Activated CD4-positive, alpha-beta T cell treated with anti-CD3 and anti-CD28 coated beads, Interleukin-2, amount 10 ng/mL, durations not matched to agents 7 days and 5 days (primary cell): ENCODE results near the gene UPF1. TPM values are rescaled to one million over a fixed set of nuclear protein-coding genes. Genes with fewer than 3 reads are reported as not detected.
A peak's percentile ranks its signal among the peaks of the same experiment; 100 is the strongest.

Source experiments
- CTCF ChIA-PET: fragments of 350-600 bp; sonication (Branson Sonifier 250); formaldehyde crosslinking; loops from one replicate; lab custom pipeline; 2021; ENCODE audit warnings: antibody characterized with exemption; lab: Charles Lee
- POLR2A ChIA-PET: fragments of 350-600 bp; sonication (Branson Sonifier 250); formaldehyde crosslinking; loops from one replicate; lab custom pipeline; 2021; ENCODE audit warnings: antibody characterized with exemption; lab: Charles Lee
- DNase-seq: peaks from one replicate; pipeline ENCODE4 v3.0.0-alpha.2; 2020
- H3K27ac Mint-ChIP-seq: one replicate; pipeline ENCODE4 v1.8.0; 2021; ENCODE audit warnings: mild to moderate bottlenecking, moderate library complexity, mixed read lengths
- H3K27me3 Mint-ChIP-seq: one replicate; pipeline ENCODE4 v1.8.0; 2021; ENCODE audit warnings: mixed read lengths
- H3K36me3 Mint-ChIP-seq: one replicate; pipeline ENCODE4 v1.8.0; 2021; ENCODE audit warnings: low read depth, mixed read lengths
- H3K4me1 Mint-ChIP-seq: one replicate; pipeline ENCODE4 v1.8.0; 2021; ENCODE audit warnings: mixed read lengths
- H3K4me3 Mint-ChIP-seq: one replicate; pipeline ENCODE4 v1.8.0; 2021; ENCODE audit warnings: mild to moderate bottlenecking, moderate library complexity, mixed read lengths
- H3K9me3 Mint-ChIP-seq: one replicate; pipeline ENCODE4 v1.8.0; 2021; ENCODE audit warnings: mixed read lengths
- total RNA-seq, 2 experiments: library from RNA; stranded (reverse); gene quantifications; one replicate each; pipeline ENCODE4 v1.2.3, GENCODE V29; 2021

The UPF1 gene
- total RNA-seq, 2 experiments from 2014 or later, result 89.4 to 97.3 TPM

DNA sequence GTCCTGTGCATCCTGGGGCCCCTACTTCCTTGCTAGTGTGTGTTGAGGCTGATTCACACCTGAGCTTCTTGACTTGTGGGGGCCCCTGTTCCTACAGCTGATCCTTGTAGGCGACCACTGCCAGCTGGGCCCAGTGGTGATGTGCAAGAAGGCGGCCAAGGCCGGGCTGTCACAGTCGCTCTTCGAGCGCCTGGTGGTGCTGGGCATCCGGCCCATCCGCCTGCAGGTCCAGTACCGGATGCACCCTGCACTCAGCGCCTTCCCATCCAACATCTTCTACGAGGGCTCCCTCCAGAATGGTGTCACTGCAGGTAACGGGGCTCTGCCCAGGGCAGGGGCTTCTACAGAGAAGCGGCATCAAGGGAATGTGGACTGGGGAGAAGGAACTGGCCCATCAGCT, 25.5 kb downstream of the UPF1 start:
- ChIA-PET CTCF (no interaction called here), POLR2A (no interaction called here)
- no peak overlapping the region for H3K4me3 Mint-ChIP-seq
- no peaks in the 10 kb centered on the region for H3K4me1 Mint-ChIP-seq
- H3K27me3 Mint-ChIP-seq, result no peaks in the 10 kb centered on the region
- peaks cover 57% of the 10 kb centered on the region for H3K36me3 Mint-ChIP-seq
- no peaks in the 10 kb centered on the region for H3K9me3 Mint-ChIP-seq
- no peak for DNase-seq
- H3K27ac Mint-ChIP-seq, result no peak overlapping the region

DNA sequence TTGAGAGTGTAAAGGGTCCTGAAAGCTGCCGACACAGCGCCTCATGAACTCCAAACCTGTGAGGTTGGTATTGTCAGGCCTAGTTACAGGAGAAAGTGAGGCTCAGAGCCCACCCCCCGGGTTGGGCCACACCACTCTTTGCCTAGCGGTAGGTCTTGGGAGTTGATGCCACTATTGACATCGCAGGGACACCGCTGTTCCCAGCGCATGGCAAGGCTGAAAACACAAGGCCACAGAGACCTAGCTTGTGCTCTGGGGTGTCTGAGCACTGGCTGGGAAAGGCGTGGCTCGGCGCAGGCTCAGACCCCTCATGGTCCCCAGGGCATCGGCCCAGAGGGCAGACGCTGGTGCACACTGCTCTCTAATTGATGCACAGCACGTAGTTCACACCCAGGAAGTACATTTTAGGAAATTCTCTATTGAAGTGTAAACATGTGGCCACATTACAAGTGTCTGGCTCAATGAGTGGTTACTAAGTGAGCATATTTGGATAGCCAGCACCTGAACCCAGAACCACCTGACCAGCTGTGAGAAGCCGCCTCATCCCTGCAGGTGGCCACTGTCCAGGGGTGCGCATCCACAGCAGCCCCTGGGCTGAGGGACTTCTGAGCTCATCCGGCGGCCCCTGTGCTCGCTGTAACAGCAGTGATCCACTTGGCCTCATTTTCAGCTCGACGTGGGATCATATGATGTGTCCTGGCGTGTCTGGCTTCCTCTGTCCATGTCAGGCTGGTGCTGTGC, 27.3 kb downstream of the UPF1 start:
- H3K27ac Mint-ChIP-seq, result no peak overlapping the region
- H3K27me3 Mint-ChIP-seq, result no peaks in the 10 kb centered on the region
- ChIA-PET CTCF (interaction anchor here (0.7 kb wide), 1 partner anchor 8 kb away, joined by 3 read pairs; no protein-coding TSS in a partner anchor), POLR2A (no interaction called here)
- peaks cover 52% of the 10 kb centered on the region for H3K36me3 Mint-ChIP-seq
- DNase-seq, result no peak
- no peaks in the 10 kb centered on the region for H3K4me1 Mint-ChIP-seq
- no peaks in the 10 kb centered on the region for H3K9me3 Mint-ChIP-seq
- H3K4me3 Mint-ChIP-seq, result no peak overlapping the region

DNA sequence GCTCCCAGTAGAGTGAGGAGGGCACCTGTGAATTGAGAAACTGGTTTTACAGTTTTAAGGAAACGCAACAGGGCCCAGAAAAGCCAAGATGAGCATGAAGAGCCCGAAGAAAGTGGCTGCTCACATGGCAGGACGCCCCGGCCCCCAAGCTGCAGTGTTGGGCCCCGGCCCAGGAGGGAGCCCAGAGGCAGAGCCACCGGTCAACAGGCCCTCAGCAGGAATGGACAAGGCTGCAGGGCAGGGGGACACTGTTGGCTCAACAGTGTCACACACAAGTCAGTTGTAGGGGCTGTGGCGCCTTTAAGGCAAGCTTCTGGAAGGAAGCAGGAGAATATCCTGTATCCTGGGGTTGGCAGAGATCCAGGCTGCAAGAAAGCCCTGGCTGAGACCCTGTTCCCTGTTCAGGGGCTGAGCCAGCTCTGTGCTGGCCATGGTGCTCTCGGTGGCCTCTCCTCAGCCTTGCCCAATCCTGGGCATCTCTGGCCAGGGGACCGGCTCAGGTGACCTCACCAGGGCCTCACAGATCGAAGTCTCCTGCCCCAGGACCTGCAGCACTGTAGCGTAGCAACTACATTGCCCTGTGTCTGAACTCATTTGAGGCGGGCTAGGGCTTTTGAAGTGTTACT, 28.0 kb downstream of the UPF1 start:
- Mint-ChIP-seq H3K27ac (no peak overlapping the region), H3K4me3 (no peak overlapping the region), H3K36me3 (peaks cover 52% of the 10 kb centered on the region), H3K9me3 (no peaks in the 10 kb centered on the region), H3K27me3 (no peaks in the 10 kb centered on the region), H3K4me1 (no peaks in the 10 kb centered on the region)
- DNase-seq, result no peak
- ChIA-PET CTCF (interaction anchor here (2.3 kb wide), 1 partner anchor 9 kb away, joined by 6 read pairs; no protein-coding TSS in a partner anchor), POLR2A (no interaction called here)

DNA sequence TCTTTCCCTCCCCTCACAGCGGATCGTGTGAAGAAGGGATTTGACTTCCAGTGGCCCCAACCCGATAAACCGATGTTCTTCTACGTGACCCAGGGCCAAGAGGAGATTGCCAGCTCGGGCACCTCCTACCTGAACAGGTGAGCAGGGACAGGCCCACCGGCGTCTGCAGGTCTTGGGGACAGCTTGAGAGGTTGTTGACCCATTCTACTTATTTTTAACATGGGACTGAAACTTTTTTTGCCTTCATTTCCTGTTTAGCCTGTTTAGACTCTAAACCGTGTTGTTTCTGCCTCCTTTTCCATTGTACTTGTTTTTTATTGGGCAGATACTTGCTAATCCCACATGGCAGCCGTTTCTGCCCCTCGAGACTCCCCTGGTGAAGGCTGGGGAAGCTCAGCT, 28.5 kb downstream of the UPF1 start:
- H3K27me3 Mint-ChIP-seq, result no peaks in the 10 kb centered on the region
- no peak overlapping the region for H3K4me3 Mint-ChIP-seq
- DNase-seq, result no peak
- no peaks in the 10 kb centered on the region for H3K4me1 Mint-ChIP-seq
- CTCF ChIA-PET, result interaction anchor here (2.3 kb wide), 1 partner anchor 9 kb away, joined by 6 read pairs; no protein-coding TSS in a partner anchor
- no peak overlapping the region for H3K27ac Mint-ChIP-seq
- no peaks in the 10 kb centered on the region for H3K9me3 Mint-ChIP-seq
- H3K36me3 Mint-ChIP-seq, result peaks cover 51% of the 10 kb centered on the region
- POLR2A ChIA-PET, result no interaction called here

DNA sequence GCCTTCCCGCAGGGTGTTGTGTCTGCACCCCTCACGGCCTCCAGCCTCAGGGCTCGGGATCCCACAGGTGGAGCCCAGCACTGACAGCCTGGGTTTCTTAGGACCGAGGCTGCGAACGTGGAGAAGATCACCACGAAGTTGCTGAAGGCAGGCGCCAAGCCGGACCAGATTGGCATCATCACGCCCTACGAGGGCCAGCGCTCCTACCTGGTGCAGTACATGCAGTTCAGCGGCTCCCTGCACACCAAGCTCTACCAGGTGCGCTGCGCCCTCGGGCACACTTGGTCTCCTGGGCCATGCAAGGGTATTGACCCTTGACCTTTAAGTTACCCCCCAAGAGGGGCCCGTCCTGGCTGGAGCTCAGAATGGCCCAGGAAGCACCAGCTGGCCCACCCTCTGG, 29.0 kb downstream of the UPF1 start:
- no peak overlapping the region for H3K4me3 Mint-ChIP-seq
- no peaks in the 10 kb centered on the region for H3K4me1 Mint-ChIP-seq
- H3K36me3 Mint-ChIP-seq, result peaks cover 47% of the 10 kb centered on the region
- ChIA-PET CTCF (interaction anchor here (2.3 kb wide), 1 partner anchor 10 kb away, joined by 6 read pairs; no protein-coding TSS in a partner anchor), POLR2A (interaction anchor here (0.6 kb wide), 1 partner anchor 128 kb away, joined by 3 read pairs; no protein-coding TSS in a partner anchor)
- no peaks in the 10 kb centered on the region for H3K9me3 Mint-ChIP-seq
- H3K27ac Mint-ChIP-seq, result peak overlapping the region; percentile 71
- H3K27me3 Mint-ChIP-seq, result no peaks in the 10 kb centered on the region
- DNase-seq, result no peak

DNA sequence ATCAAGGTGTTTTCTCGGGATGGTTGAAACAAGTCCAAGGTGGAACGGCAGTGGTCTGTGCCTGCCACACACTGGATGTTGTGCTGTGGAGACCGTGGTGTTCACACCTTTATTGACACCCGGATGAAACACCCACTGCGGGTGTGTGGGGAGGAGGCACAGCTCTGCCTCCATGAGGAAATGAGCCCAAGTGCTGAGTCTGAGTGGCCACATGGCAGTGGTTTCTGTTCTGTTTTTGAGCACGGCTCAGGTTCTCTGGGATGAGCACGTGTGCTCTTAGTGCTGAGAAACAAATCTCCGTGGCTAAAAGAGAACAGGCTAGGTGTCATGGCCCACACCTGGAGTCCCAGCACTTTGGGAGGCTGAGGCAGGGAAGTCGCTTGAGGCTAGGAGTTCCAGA, 29.5 kb downstream of the UPF1 start:
- no peak for DNase-seq
- no peaks in the 10 kb centered on the region for H3K27me3 Mint-ChIP-seq
- CTCF ChIA-PET, result interaction anchor here (2.3 kb wide), 1 partner anchor 10 kb away, joined by 6 read pairs; no protein-coding TSS in a partner anchor
- H3K4me1 Mint-ChIP-seq, result no peaks in the 10 kb centered on the region
- no peak overlapping the region for H3K4me3 Mint-ChIP-seq
- peak overlapping the region; percentile 9 for H3K27ac Mint-ChIP-seq
- POLR2A ChIA-PET, result interaction anchor here (0.6 kb wide), 1 partner anchor 127 kb away, joined by 3 read pairs; no protein-coding TSS in a partner anchor
- H3K9me3 Mint-ChIP-seq, result no peaks in the 10 kb centered on the region
- peaks cover 48% of the 10 kb centered on the region for H3K36me3 Mint-ChIP-seq

DNA sequence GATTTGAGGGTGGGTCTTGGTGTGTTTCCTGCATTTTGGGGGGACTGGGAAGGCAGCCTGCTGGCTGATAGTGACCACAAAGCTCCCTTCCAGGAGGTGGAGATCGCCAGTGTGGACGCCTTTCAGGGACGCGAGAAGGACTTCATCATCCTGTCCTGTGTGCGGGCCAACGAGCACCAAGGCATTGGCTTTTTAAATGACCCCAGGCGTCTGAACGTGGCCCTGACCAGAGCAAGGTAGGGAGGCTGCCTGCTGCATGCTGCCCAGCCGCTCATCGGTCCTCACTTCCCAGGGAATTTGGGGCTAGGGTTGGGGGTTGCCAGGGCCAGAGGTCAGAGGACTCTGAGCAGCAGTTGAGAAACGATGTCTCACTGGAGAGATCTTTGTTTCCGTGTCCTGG, 30.2 kb downstream of the UPF1 start:
- Mint-ChIP-seq H3K9me3 (no peaks in the 10 kb centered on the region), H3K27ac (no peak overlapping the region), H3K27me3 (no peaks in the 10 kb centered on the region), H3K4me1 (no peaks in the 10 kb centered on the region), H3K36me3 (peaks cover 46% of the 10 kb centered on the region), H3K4me3 (no peak overlapping the region)
- ChIA-PET CTCF (interaction anchor here (0.6 to 2.3 kb wide), 2 partner anchors 11 to 456 kb away, joined by 4 to 6 read pairs; no protein-coding TSS in a partner anchor), POLR2A (no interaction called here)
- no peak for DNase-seq

DNA sequence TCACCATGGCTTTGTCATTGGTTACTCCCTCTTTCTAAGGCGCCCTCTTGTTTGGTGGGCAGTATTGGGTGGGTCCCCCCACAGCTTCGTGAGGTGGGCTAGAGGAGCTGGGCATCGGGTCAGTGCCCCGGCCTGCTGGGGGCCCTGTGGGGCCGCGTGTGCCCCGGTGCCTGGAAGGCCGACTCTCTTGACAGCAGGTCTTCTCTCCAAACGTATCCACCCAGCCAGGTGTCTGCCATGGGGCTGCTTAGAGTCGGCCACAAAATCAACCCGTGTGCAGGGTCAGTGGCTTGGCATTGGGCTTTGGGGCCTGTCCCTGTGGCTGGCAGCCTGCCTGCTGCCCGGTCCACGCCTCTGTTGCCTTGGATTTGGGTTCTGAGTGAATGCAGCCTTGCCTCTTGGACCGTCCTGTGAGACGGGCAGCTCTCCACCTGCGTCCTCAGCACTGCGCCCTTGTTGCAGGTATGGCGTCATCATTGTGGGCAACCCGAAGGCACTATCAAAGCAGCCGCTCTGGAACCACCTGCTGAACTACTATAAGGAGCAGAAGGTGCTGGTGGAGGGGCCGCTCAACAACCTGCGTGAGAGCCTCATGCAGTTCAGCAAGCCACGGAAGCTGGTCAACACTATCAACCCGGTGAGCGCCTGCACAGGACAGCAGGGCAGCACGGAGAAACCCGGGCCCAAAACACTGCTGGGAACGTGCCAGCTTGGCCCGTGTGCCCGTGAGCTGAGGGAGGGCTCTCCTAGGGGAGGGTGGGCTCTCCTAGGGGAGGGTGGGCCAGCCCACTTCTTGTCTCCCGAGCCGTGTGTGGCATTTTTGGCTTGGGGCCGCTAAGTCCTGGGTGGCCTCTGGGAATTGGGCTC, 31.4 kb downstream of the UPF1 start:
- Mint-ChIP-seq H3K36me3 (peaks cover 52% of the 10 kb centered on the region), H3K4me3 (no peak overlapping the region), H3K27ac (no peak overlapping the region), H3K9me3 (no peaks in the 10 kb centered on the region), H3K4me1 (no peaks in the 10 kb centered on the region), H3K27me3 (no peaks in the 10 kb centered on the region)
- no peak for DNase-seq
- ChIA-PET POLR2A (no interaction called here), CTCF (interaction anchor here (1.2 kb wide), 1 partner anchor 15 kb away, joined by 3 read pairs; no protein-coding TSS in a partner anchor)

DNA sequence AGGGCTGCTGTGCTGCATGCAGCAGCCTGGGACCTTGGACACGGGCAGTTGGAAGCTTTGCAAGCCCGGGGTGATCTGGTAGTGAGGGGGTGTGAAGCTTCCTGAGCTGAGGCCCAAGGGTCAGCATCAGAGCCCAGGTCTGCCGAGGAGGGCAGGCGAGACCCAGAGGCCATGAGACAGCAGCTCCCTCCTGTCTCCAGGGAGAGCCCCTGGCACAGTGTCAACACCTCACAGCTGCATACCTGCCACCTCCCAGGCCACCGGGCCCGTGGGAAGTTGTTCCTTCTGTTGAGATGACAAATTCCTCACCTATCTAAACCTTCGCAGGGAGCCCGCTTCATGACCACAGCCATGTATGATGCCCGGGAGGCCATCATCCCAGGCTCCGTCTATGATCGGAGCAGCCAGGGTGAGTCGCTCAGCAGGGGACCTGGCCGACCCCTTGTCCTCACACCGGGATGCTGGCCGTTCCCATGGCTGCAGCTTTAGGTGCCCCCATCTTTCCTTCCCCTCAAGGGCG, 32.1 kb downstream of the UPF1 start:
- CTCF ChIA-PET, result interaction anchor here (0.8 to 1.2 kb wide), 2 partner anchors 13 to 14 kb away, joined by 3 to 4 read pairs; no protein-coding TSS in a partner anchor
- POLR2A ChIA-PET, result no interaction called here
- H3K9me3 Mint-ChIP-seq, result no peaks in the 10 kb centered on the region
- H3K27me3 Mint-ChIP-seq, result no peaks in the 10 kb centered on the region
- peaks cover 51% of the 10 kb centered on the region for H3K36me3 Mint-ChIP-seq
- no peak for DNase-seq
- H3K27ac Mint-ChIP-seq, result no peak overlapping the region
- H3K4me1 Mint-ChIP-seq, result no peaks in the 10 kb centered on the region
- H3K4me3 Mint-ChIP-seq, result no peak overlapping the region

DNA sequence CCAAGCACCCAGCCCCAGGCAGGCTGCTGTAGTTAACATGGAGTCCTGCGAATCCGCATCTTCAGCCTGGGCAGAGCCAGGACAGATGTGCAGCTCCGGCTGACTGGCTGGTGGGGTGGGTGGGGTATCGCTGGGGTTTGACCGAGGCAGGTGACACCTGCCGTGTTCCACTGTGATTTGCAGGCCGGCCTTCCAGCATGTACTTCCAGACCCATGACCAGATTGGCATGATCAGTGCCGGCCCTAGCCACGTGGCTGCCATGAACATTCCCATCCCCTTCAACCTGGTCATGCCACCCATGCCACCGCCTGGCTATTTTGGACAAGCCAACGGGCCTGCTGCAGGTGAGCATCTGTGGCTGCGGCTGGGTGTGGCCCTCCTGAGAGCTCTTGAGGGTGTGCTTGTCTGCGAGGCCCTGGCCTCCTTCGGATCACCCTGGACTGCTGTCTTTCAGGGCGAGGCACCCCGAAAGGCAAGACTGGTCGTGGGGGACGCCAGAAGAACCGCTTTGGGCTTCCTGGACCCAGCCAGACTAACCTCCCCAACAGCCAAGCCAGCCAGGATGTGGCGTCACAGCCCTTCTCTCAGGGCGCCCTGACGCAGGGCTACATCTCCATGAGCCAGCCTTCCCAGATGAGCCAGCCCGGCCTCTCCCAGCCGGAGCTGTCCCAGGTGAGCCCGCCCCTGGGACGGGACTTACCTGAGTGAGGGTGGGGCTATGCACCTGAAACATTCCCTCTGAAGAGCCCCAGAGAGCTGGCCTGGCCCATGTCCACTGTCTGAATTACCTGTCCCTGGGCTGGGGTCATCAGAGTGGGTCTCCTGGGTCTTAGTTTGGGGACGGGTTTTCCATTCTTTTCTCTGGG, 33.6 kb downstream of the UPF1 start:
- ChIA-PET CTCF (interaction anchor here (1.0 to 2.6 kb wide), 3 partner anchors 10 to 277 kb away, joined by 3 to 6 read pairs (median 4); partner anchors contain the start of gene REX1BD), POLR2A (no interaction called here)
- H3K4me1 Mint-ChIP-seq, result no peaks in the 10 kb centered on the region
- H3K27ac Mint-ChIP-seq, result no peak overlapping the region
- H3K27me3 Mint-ChIP-seq, result no peaks in the 10 kb centered on the region
- no peak for DNase-seq
- H3K4me3 Mint-ChIP-seq, result no peak overlapping the region
- H3K9me3 Mint-ChIP-seq, result no peaks in the 10 kb centered on the region
- peaks cover 48% of the 10 kb centered on the region for H3K36me3 Mint-ChIP-seq

DNA sequence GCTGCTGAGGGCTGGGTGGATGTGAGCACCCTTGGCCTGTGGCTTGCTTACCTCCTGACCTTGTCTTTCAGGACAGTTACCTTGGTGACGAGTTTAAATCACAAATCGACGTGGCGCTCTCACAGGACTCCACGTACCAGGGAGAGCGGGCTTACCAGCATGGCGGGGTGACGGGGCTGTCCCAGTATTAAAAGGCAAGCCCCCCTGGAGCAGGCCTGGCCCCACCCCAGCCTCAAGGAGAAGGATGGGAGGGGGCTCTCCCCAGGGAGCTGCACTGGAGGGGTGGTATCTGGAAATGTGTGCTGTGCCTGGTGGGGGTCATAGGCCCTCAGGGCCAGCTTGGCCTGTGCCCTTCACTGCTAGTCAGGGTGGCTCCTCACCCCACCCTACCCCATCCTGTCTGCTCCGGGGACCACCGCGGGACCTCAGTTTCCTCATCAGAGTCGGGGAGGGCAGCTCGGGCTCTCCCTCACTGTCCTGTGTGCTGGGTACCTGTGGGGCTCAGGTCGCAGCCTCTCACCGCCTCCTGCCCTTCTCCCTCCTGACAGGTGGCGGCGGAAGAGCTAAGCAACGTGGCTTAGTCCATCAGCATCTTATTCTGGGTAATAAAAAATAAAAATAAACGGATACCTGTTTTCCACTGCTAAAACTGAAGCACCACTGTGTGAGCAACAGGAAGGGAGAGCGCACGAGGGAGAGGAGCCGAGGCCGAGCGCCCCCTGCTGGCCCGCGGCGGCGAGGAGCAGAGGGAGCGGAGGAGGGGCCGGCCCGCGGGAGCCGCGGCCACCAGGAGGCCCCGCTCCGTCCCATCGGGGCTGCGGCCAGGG, 34.4 kb downstream of the UPF1 start:
- CTCF ChIA-PET, result interaction anchor here (0.5 to 2.6 kb wide), 6 partner anchors 10 to 414 kb away, joined by 3 to 6 read pairs (median 4); partner anchors contain the start of gene REX1BD
- Mint-ChIP-seq H3K9me3 (no peaks in the 10 kb centered on the region), H3K4me1 (peaks cover 3% of the 10 kb centered on the region), H3K27ac (no peak overlapping the region), H3K4me3 (no peak overlapping the region), H3K27me3 (no peaks in the 10 kb centered on the region), H3K36me3 (peaks cover 43% of the 10 kb centered on the region)
- POLR2A ChIA-PET, result no interaction called here
- peak; percentile 57 for DNase-seq
